Ovary (tissue), 3 donors: Measurements from ENCODE around the gene NFE2L1.

Experiments used
- CTCF ChIP-seq, 3 donors: fragments of 450-650 bp in 2 of 3; fragments of 200-600 bp in 1 of 3; IDR thresholded peaks; one replicate each; pipeline versions ENCODE4 v1.5.1 to v1.8.0; 2016 to 2022; ENCODE audit warnings: antibody characterized with exemption in 3 of 3, mild to moderate bottlenecking in 1 of 3
- EP300 ChIP-seq: sonication (generic); formaldehyde crosslinking; IDR thresholded peaks from one replicate; pipeline ENCODE4 v1.6.1; 2017; ENCODE audit warnings: antibody characterized with exemption
- POLR2A ChIP-seq: fragments of 450-650 bp; IDR thresholded peaks from one replicate; pipeline ENCODE4 v1.6.1; 2017; ENCODE audit warnings: antibody characterized with exemption, mild to moderate bottlenecking, moderate library complexity
- donor health status: DM: no; HTN: no; CAD: no.

GRCh38 chr17:48054238-48055185, 6.4 kb downstream of the NFE2L1 start:
- TF ChIP-seq CTCF (IDR thresholded peaks at IDR 0.05) (no peak), POLR2A (no peak), EP300 (no peak)
